HG03025 (cell line): ENCODE measurements around the gene PDXK.

Experiments used
- ATAC-seq: cut with Tn5 transposase; IDR thresholded peaks from one replicate; pipeline ENCODE4 v1.9.1; 2021; ENCODE audit warnings: mild to moderate bottlenecking, moderate library complexity; ENCODE audit not compliant: unreplicated experiment, low FRiP score

The PDXK gene

DNA sequence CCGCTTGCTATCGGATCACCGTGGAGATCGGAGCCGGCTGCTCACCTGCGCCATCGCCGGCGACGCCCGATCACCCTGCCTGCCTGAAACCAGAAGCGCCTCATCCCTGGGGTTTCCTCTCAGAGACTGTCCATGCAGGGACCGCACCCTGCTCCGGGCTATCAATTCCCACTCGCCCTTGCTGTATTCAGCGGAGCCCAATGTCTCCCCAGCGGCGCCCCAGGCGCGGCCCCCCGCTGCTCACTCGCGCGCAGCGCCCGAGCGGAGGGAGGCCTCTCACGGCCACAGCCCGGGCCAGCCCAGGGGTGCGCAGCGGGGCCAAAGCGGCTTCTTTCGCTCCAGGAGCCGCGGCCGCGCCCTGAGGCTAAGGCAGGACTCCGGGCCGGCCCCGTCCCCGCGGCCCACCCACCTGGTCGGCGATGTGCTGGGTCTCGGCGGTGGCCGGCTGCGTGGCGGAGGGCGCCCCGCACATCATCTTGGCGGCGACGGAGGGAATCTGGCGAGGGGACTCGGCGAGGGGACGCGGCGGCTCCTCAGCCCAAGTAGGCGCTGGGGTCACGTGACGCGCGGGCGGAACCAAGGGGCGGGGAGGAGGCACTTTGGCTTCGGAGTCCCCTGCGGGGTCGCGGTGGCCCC is 57.0 kb downstream of the PDXK start, which contains the start of gene CSTB:
Gene CSTB, minus strand, starts transcription at position 514 of the 636 bp plus-strand sequence. Its CDS starts 39 bp downstream, at position 475.
- ATAC-seq, result peak; percentile 62

DNA sequence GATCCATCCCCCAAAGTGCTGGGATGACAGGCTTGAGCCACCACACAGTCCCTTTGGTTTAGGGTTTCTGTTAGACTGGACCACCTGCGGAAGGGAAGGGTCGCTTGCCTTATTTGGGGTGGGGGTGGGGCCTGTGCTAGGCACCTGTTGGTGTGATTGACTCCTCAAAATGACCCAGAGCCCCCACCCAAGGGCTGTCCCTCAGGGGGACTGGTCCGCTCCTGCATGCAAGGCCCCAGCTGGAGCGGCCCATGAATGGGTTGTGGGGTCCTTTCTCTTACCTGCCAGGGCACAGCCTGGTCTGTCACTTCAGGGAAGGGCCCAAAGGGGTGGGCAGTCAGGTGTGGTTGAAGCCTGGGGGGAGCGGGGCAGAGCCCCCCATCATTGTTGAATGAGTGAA is 59.0 kb downstream of the PDXK start:
- ATAC-seq, result no peak

DNA sequence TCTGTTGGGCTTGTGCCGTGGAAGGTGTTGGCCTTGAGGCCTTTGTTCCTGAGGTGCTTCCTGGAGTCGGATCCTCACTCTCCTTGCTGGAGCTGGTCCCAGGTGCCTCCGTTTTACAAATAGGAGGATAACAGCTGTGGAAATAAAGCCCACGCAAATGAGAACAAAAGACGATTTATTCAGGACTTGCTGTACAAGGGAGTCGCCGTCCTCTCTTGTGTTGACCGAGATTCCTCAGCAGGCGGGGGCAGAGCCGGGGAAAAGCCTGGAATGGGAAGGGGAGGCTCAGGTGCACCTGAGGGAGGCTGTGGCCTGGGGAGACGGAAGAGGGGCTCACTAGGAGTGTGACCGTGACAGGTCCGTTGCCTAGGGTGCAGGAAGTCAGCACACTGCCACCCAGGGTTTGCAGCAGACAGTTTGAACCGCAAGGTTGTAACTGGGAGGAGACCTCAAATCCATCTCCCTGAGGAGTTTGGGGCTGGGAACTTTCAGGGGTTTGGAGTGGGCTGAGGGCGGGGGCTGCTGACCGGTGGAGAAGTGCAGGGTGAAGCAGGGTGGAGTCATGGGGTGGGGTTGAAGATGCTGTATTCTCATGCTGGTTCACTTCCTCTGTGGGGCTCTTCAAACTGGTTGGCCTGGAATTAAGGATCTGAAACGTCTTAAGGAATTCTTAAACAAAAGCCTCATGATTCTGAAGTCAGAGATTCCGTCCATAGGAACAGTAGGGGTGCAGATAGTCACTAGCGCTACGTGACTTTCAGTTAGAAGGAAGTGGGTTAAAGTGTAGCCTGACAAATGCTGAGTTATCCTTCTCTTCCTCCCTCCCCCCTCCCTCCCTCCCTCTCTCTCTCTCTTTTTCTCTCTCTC is 59.8 kb downstream of the PDXK start:
- ATAC-seq, result no peak

DNA sequence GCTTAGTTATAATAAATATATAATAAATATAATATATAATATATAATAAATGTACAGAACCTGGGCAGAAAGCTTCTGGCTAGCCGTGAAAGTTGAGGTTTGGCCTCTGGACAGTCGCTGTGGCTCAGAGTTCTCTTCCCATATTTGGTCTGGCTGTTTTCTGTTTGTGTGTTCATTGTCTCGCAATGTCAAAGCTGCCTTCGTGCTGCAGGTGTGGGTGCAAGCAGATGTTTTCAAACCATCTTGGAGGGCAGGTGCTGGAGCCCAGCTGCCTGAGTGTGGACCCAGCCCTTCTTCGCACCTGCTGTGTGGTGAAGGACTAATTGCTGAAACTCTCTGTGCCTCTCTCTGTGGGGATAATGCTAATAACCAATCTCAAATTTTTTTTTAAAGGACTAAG is 60.7 kb downstream of the PDXK start:
- ATAC-seq, result no peak

DNA sequence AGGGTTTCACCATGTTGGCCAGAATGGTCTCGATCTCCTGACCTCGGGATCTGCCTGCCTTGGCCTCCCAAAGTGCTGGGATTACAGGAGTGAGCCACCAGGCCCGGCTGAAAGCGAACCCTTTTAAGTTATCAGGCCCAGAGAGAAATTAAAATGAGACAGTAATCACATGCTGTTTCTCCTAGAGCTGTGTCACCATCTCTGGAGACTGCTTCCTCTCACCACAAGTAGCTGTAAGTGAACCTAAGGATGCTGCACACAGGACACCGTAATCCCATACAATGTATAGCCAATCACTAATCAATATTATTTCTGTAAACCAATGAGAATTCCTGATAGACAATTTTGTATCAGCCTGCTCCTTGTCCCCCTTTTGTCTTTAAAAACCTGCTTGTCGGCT is 62.9 kb downstream of the PDXK start:
- no peak for ATAC-seq

DNA sequence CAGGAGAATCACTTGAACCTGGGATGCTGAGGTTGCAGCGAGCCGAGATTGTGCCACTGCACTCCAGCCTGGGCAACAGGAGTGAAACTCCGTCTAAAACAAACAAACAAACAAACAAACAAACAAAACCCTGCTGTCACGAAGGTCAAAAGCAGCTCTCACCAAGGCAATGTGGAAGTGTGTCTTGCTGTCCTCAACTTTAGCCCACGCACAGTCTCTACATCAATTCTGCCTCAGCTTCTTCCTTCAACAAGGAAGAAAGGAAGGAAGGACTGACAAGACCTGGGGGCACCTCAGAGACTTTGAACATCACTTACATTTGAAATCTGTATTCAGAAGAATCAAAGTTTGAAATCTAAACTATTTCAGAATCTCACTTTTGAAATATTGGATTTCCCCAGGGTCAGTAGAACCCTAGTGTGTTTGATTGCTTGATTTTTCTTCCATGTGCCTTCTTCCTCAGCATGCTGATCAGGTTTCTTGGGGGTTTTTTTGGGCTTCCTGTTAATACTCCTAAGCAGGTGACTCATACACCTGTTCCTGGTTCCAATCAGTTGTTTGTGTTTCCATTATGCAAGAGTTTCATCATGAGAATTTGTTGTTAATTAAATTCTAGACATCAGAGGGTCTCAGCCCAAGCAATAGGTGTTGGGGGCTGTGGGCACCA is 63.6 kb downstream of the PDXK start:
- ATAC-seq, result no peak

DNA sequence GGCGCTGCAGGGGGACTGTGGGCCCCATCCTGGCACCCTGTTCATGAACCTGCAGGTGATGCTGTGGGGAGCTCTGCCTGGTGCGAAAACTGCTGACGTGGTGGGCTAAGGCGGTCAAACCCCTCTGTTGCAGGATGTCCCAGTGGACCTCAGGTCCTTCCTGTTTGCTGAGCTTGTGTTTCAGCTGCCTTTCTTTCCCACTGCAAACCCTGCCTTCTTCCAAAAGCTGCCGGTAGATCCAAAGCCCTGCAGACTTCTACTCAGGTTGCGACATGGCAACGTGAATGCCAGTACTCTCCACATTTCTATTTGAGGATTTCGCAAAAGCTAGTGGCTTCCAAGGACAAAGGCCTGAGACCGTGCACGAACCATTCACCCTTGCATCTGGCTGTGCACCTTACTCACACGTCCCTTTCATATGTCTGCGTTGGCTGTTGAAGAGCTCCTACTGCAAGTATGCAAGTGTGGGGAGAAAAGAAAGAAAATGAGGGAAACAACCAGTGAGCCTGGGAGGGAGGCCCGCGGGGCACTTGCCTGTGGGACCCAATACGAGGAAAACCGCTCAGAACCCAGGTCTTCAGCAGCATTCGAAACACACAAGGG is 64.3 kb downstream of the PDXK start:
- ATAC-seq, result no peak

DNA sequence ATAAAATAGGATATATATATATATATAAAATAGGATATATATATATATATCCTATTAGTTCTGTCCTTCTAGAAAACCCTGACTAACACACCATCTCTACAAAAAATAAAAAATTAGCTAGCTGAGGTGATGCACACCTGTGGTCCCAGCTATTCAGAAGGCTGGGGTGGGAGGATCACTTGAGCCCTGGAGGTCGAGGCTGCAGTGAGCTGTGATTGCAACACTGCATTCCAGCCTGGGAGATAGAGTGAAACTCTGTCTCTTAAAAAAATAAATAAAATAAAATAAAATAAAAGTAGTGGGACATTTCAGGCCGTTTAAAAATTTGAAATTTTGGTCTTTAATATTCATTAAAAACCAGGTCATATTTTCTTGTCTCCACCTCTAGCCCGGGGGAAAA is 66.2 kb downstream of the PDXK start:
- ATAC-seq, result no peak

DNA sequence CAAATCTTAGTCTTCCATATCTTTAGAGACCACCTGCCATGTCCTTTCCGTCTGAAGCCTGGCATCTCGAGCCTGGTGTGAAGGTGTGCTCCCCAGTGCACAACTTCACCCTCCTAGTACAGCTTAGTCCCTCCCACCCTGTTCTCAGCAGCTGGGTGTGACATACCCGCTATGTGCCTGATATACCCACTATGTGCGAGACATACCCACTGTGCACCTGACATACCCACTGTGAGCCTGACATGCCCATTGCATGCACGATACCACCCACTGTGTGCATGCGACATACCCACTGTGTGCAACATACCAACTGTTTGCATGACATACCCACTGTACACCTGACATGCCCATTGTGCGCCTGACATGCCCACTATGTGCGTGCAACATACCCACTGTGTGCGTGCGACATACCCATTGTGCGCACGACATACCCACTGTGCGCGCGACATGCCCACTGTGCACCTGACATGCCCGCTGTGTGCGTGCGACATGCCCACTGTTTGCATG is 67.4 kb downstream of the PDXK start:
- no peak for ATAC-seq

DNA sequence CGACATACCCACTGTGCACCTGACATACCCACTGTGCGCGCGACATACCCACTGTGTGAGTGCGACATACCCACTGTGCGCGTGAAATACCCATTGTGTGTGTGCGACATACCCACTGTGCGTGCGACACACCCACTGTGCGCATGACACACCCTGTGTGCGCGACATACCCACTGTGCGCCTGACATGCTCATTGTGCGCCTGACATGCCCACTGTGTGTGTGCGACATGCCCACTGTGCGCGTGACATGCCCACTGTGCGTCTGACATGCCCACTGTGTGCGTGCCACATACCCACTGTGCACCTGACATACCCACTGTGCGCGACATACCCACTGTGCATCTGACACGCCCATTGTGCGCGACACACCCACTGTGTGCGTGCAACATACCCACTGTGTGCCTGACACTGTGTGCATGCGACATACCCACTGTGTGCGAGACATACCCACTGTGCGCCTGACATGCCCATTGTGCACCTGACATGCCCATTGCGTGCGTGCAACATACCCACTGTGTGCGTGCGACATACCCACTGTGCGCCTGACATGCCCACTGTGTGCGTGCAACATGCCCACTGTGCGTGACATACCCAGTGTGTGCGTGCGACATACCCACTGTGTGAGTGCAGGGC is 68.0 kb downstream of the PDXK start:
- ATAC-seq, result no peak

DNA sequence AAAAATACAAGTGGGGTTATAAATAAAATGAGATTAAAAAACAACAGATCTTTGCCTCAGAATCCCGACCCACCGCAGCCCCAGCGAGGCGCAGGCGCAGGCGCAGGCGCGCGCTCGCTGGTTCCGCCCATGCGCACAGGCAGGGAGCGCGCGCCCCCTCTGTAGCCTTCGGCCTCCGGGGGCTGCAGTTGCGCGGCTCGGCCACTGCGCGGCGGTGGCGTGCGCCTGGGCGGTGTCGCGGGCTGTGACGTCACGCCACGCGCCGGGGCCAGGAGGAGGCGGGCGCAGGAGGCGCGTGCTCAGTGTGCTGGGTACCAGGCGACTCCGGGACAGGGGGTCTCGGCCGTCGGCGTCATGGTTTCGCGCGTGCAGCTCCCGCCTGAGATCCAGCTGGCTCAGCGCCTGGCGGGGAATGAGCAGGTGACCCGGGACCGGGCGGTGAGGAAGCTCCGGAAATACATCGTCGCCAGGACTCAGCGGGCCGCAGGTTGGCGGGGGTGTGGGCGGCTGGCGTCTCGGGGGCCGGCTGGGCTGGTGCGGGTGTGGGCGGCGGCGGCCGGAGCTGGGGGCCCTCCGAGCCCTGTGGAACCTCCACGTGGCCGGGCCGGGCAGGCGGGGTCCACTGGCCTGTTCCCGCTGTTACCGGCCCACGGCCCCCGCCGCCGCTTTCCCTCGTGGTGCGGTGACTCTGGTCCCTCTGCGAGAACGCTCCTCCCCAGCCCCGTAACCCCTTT is 70.5 kb downstream of the PDXK start, which contains the start of gene RRP1:
Gene RRP1, plus strand, starts transcription at position 302 of the 734 bp plus-strand sequence. Its CDS starts 53 bp downstream, at position 355.
- ATAC-seq, result peak; percentile 84

DNA sequence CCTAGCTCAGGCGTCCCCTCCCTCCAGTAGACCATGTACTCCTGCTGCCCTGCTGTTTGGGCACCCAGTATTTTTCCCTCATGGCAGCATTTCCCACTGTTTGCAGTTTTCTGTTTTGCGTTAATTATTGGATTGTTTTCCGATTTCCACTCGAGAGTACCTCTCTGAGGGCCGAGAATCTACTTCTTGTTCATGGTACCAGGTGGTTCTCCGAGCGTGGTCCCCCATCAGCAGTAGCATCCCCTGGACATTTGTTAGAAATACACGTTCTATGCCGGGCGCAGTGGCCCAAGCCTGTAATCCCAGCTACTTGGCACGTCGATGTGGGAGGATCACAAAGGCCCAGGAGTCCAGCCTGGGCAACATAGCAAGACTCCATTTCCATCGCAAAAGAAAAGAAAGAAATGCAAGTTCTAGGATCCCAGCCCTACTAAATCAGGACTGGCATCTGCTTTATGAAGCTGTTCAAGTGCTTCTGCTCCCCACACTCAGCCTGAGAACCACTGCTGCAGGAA is 71.1 kb downstream of the PDXK start:
- ATAC-seq, result no peak

DNA sequence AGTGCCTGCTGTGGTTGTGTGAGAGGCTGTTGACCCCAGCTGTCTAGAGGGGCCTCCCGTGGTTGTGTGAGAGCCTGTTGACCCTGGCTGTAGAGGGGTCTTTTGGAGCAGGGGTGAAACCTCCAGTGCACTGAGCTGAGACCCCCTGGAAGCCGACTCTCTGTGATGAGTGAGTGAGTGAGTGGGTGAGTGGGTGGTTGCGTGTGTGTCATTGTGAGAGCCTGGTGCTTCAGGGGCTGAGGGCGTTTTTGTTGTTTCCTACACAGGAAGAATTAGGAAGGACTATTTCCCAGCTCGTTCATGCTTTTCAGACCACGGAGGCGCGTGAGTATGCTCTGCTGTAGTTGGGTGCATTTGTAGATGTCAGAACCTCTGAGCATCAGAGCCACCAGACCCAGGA is 73.5 kb downstream of the PDXK start:
- ATAC-seq, result no peak

DNA sequence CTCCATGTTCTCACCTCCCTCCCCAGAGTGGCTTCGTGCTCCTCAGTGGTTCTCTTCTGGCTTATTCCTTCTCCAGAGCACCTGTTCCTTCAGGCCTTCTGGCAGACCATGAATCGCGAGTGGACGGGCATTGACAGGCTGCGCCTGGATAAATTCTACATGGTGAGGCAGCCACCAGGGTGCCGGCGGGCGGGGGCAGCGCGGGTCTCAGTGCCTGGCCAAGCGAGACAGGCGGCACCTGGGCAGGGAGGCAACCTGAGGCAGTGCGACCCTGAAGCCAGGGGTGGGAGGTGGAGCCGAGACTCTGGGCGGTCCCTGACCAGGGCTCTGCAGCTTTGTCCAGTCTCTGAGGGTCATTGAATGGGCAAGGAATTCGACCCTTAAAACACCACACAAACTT is 74.3 kb downstream of the PDXK start:
- no peak for ATAC-seq

DNA sequence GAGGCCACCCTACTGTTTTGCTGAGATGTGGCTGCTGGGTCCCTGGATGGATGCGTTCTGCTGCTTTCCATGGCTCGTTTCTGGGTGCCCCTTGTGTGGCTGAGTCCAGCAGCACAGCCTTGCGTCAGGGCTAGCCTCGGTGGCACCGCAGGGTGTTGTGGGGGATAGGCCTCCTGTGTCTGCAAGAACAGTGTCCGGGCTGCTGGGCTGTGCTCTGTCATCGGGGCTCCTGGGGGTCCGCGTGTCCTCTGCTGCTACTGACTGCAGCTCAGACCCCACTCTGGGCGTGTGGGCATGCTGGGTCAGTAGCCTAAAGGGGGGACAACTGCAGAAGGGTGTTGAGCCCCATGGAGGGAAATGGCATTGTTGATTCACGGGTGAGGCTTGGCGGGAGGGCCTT is 75.4 kb downstream of the PDXK start:
- no peak for ATAC-seq

DNA sequence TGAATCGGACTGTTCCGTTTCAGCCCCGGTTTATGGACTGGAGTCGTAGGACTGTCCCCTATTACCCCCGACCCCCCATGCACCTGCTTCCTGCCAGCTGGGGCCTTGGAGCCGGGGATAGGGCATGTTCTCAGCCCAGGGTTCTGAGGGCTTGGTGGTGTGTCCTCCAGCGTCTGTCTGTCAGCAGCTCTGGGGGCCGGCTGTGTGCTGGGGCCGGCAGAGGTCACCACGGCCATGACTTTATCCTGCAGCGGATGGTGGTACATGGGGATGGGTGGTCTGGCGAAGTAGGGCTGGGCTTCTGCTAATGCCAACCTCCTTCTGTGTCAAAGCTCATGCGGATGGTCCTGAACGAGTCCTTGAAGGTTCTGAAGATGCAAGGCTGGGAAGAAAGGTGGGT is 75.9 kb downstream of the PDXK start:
- ATAC-seq, result no peak

DNA sequence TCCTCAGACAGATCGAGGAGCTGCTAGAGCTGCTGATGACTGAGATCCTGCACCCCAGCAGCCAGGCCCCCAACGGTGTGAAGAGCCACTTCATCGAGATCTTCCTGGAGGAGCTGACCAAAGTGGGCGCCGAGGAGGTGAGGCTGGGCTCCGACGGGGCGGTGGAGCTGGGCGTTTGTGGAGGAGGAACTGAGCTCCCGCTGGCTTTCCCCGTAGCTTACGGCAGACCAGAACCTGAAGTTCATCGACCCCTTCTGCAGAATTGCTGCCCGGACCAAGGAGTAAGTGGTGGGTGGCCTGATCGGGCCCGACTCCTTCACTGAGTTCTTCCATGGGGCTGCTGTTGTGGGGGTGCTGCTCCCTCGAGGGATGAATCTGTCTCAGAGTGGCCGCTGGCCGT is 78.5 kb downstream of the PDXK start:
- no peak for ATAC-seq

DNA sequence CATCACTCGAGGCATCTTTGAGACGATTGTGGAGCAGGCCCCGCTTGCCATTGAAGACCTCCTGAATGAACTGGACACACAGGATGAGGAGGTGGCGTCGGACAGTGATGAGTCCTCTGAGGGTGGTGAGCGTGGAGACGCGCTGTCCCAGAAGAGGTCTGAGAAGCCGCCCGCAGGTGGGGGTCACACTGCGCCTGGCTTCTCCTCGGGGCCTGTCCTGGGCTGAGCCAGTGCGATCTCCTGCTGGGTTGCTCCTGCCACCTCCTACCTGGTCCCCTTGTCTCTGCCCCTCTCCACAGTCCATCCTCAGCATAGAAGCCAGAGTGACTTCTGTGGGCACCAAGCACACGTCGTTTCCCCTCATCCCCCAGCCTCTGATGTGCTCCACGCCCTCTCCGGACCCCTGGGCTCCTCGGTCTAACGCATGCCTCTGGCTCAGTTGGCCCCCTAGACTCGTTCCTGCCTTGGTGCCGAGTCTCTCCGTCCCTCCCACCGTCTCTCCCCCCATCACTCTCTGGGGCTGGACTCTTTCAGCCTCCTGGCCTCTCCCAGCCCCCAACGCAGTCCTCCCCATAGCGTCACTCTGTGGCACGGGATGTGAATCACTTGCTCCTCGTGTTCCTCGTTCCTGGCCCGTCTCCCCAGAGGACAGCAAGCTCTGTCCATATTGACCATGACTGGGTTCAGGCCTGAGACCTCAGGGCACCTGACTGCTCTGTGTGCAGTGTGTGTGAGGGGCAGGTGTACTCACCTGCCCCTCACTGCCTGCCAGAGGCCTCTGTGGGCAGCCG is 79.2 kb downstream of the PDXK start:
- ATAC-seq, result no peak
